HEK293 (cell line): ENCODE data around the gene TRIM9.

Experiments
- CTCF ChIA-PET: fragments of 350-600 bp; formaldehyde crosslinking; extraction: SDS; loops from one replicate; lab custom pipeline; 2021; ENCODE audit warnings: antibody characterized with exemption; lab: Yijun Ruan, JAX
- POLR2A ChIA-PET: fragments of 300-600 bp; formaldehyde crosslinking; extraction: SDS; loops from one replicate; lab custom pipeline; 2020; ENCODE audit warnings: antibody characterized with exemption, inconsistent platforms; lab: Yijun Ruan, JAX
- H3K27ac ChIP-seq: fragments of 200-500 bp; sonication (Bioruptor generic); 2 replicates; pipeline ENCODE4 v1.5.1; 2014; ENCODE audit warnings: low read depth, low read length, control low read depth, inconsistent platforms; ENCODE audit errors: extremely low read depth
- H3K36me3 ChIP-seq, 2 experiments: fragments of 200-500 bp in 1 of 2; sonication (Bioruptor generic) in 1 of 2; 1 replicate in 1 of 2; 2 replicates in 1 of 2; pipeline ENCODE4 v1.5.1; 2014 to 2017; ENCODE audit warnings: inconsistent platforms in 2 of 2, low read length in 2 of 2; ENCODE audit not compliant: control insufficient read depth in 2 of 2, insufficient read depth in 1 of 2
- H3K4me1 ChIP-seq: fragments of 200-500 bp; sonication (Bioruptor generic); 2 replicates; pipeline ENCODE4 v1.5.1; 2014; ENCODE audit warnings: mild to moderate bottlenecking, low read length, inconsistent platforms; ENCODE audit not compliant: control insufficient read depth, insufficient read depth
- H3K4me3 ChIP-seq: 2 replicates; pipeline ENCODE4 v1.5.1; 2011; ENCODE audit warnings: low read depth, mild to moderate bottlenecking, control low read depth, low read length, moderate library complexity
- H3K9me3 ChIP-seq: fragments of 200-500 bp; sonication (Bioruptor generic); 2 replicates; pipeline ENCODE4 v1.5.1; 2014; ENCODE audit warnings: low read depth, low read length, inconsistent platforms; ENCODE audit not compliant: control insufficient read depth, insufficient read depth
- PRDM1 ChIP-seq: fragments of 450-650 bp; formaldehyde crosslinking; IDR thresholded peaks from 2 replicates; pipeline ENCODE4; 2016; ENCODE audit warnings: missing biosample characterization, missing genetic modification characterization
- TSHZ1 ChIP-seq: fragments of 450-650 bp; formaldehyde crosslinking; IDR thresholded peaks from 2 replicates; pipeline ENCODE4 v1.5.1; 2016; ENCODE audit warnings: missing biosample characterization, missing genetic modification characterization, borderline replicate concordance
- WT1 ChIP-seq: fragments of 450-650 bp; formaldehyde crosslinking; IDR thresholded peaks from 2 replicates; pipeline ENCODE4 v1.5.1; 2016; ENCODE audit warnings: missing biosample characterization, missing genetic modification characterization
- ZBTB1 ChIP-seq: fragments of 450-650 bp; formaldehyde crosslinking; IDR thresholded peaks from 2 replicates; pipeline ENCODE4 v1.5.1; 2016; ENCODE audit warnings: missing biosample characterization, missing genetic modification characterization
- ZNF184 ChIP-seq: fragments of 450-650 bp; IDR thresholded peaks from 2 replicates; pipeline ENCODE4 v1.5.1; 2018; ENCODE audit warnings: missing biosample characterization, mild to moderate bottlenecking, missing genetic modification characterization
- ZNF19 ChIP-seq: fragments of 450-650 bp; formaldehyde crosslinking; IDR thresholded peaks from 2 replicates; pipeline ENCODE4; 2016; ENCODE audit warnings: missing biosample characterization, missing genetic modification characterization, low read depth
- ZNF513 ChIP-seq: fragments of 450-650 bp; IDR thresholded peaks from 2 replicates; pipeline ENCODE4 v1.5.1; 2018; ENCODE audit warnings: missing biosample characterization, missing genetic modification characterization
- ZNF580 ChIP-seq: fragments of 450-650 bp; formaldehyde crosslinking; IDR thresholded peaks from 2 replicates; pipeline ENCODE4 v1.5.1; 2016; ENCODE audit warnings: missing biosample characterization, missing genetic modification characterization
- ZNF660 ChIP-seq: fragments of 450-650 bp; IDR thresholded peaks from 2 replicates; pipeline ENCODE4 v1.5.1; 2018; ENCODE audit warnings: missing biosample characterization, mild to moderate bottlenecking, missing genetic modification characterization
- TF ChIP-seq, protein P1 (sequence below): fragments of 450-650 bp; formaldehyde crosslinking; IDR thresholded peaks from 2 replicates; pipeline ENCODE4 v1.5.1; 2016; ENCODE audit warnings: missing biosample characterization, missing genetic modification characterization
- TF ChIP-seq, protein P2 (sequence below): fragments of 450-650 bp; formaldehyde crosslinking; IDR thresholded peaks from 2 replicates; pipeline ENCODE4 v1.5.1; 2017; ENCODE audit warnings: missing biosample characterization, mild to moderate bottlenecking, missing genetic modification characterization, moderate library complexity

The TRIM9 gene

GRCh38 chr14:51124029-51124428, 29.1 kb upstream of the TRIM9 start (continued):
- no peak for TF ChIP-seq ZNF513
- TF ChIP-seq, protein P1, sequence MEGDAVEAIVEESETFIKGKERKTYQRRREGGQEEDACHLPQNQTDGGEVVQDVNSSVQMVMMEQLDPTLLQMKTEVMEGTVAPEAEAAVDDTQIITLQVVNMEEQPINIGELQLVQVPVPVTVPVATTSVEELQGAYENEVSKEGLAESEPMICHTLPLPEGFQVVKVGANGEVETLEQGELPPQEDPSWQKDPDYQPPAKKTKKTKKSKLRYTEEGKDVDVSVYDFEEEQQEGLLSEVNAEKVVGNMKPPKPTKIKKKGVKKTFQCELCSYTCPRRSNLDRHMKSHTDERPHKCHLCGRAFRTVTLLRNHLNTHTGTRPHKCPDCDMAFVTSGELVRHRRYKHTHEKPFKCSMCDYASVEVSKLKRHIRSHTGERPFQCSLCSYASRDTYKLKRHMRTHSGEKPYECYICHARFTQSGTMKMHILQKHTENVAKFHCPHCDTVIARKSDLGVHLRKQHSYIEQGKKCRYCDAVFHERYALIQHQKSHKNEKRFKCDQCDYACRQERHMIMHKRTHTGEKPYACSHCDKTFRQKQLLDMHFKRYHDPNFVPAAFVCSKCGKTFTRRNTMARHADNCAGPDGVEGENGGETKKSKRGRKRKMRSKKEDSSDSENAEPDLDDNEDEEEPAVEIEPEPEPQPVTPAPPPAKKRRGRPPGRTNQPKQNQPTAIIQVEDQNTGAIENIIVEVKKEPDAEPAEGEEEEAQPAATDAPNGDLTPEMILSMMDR, result no peak
- no peak for TF ChIP-seq PRDM1
- no peak for TF ChIP-seq WT1 (tag by site-specific recombination)
- TF ChIP-seq, protein P2, sequence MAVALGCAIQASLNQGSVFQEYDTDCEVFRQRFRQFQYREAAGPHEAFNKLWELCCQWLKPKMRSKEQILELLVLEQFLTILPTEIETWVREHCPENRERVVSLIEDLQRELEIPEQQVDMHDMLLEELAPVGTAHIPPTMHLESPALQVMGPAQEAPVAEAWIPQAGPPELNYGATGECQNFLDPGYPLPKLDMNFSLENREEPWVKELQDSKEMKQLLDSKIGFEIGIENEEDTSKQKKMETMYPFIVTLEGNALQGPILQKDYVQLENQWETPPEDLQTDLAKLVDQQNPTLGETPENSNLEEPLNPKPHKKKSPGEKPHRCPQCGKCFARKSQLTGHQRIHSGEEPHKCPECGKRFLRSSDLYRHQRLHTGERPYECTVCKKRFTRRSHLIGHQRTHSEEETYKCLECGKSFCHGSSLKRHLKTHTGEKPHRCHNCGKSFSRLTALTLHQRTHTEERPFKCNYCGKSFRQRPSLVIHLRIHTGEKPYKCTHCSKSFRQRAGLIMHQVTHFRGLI (tag by site-specific recombination), result no peak
- TF ChIP-seq TSHZ1 (tag by site-specific recombination), result no peak
- TF ChIP-seq ZNF580 (tag by site-specific recombination), result no peak
- TF ChIP-seq ZBTB1 (tag by site-specific recombination), result no peak
- TF ChIP-seq, all 188 proteins: peak for 0

DNA sequence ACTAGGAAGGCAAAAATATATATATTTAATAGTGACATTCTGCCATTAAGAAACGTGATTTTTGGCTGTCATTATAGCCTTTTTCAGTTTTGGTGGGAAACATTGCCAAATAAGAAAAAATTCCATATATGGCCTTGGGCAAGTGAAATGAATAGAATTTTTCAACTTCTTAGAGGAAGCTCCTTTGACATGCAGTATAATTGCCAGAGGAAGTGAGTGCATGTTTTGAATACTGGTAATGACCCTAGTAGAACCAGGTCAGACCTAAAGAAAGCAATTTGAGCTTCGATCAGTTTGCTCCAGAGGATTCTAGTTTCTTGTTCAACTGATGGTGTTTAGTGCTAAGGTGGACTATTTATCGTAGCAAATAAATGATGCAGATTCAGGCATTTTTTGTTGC, 26.2 kb upstream of the TRIM9 start:
- H3K27ac ChIP-seq, result no peak overlapping the region
- no peaks in the 10 kb centered on the region for H3K9me3 ChIP-seq
- ChIA-PET POLR2A (no interaction called here), CTCF (no interaction called here)
- H3K36me3 ChIP-seq, result no peaks in the 10 kb centered on the region; a peak in 1 of 3 replicates
- TF ChIP-seq ZNF660 (tag by site-specific recombination), result 0 out of 2 replicates have a peak, but pooled peaks have one; percentile 59
- TF ChIP-seq ZNF19 (tag by site-specific recombination), result no peak
- H3K4me3 ChIP-seq, result no peak overlapping the region
- no peaks in the 10 kb centered on the region; the same call in none of the 2 replicates for H3K4me1 ChIP-seq

DNA sequence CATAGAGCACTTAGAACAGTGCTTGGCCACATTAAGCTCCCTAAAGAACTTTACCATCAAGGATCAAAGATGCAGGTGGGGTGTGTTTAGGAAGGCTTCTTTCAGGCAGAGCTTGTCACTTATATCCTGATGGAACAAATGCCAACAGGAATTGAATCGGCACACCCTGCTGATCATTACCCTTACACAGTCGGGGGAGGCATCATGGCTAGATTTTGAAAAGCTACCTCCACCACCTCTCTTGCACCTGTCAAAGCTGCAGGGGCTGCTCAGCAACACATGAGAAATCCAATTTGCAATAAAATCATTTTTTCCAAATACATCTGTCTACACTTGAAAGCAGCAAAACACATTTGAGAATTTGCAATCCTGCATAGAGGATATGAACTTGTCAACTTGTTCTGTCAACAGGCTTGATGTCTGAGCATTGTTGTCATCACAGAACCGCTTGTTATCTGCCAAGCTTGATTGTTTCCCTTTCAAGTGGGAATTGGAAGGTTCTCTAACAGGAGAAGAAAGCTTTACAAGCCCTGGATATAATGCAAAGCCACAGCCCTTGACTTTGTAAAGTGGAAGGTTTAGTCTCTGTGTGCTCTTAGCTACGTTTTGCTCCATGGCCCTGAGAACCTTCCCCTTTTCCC, 24.6 kb upstream of the TRIM9 start:
- ChIA-PET POLR2A (no interaction called here), CTCF (interaction anchor here (0.5 kb wide), 1 partner anchor 875 kb away, joined by 3 read pairs; no protein-coding TSS in a partner anchor)
- H3K9me3 ChIP-seq, result no peaks in the 10 kb centered on the region
- H3K4me1 ChIP-seq, result no peaks in the 10 kb centered on the region; the same call in none of the 2 replicates
- no peaks in the 10 kb centered on the region; a peak in 1 of 3 replicates for H3K36me3 ChIP-seq
- TF ChIP-seq PRDM1 (0 out of 2 replicates have a peak, but pooled peaks have one; percentile 52), ZNF184 (tag by site-specific recombination) (no peak)
- H3K4me3 ChIP-seq, result no peak overlapping the region
- H3K27ac ChIP-seq, result no peak overlapping the region
